ENCODE data around the gene NT5C1A.
A peak's percentile ranks its signal among the peaks of the same experiment; 100 is the strongest.

NT5C1A gene

GRCh38 chr1:39671793-39672550, at the start of gene NT5C1A:
TSS of gene NT5C1A (minus strand) at chr1:39672107. CDS start at chr1:39672038, 69 bp downstream.
- in situ Hi-C loops (cut with MboI; ENCODE audit: low sequenced_read_pairs, unreplicated experiment): no loop called here

GRCh38 chr1:39721664-39722063, 49.8 kb upstream of the NT5C1A start:
- TF ChIP-seq CTCF (IDR thresholded peaks at IDR 0.05; ENCODE audit: borderline replicate concordance, control extremely low read depth, extremely low read depth, insufficient read depth, missing control alignments): no peak
- DNase-seq (ENCODE audit: low spot score): no peak
- in situ Hi-C loops (cut with MboI; ENCODE audit: low sequenced_read_pairs, unreplicated experiment): loop anchor here (25.0 kb wide), 1 partner anchor 609 kb away; no protein-coding TSS in a partner anchor

More at GRCh38 chr1:39671793-39672550, at the start of gene NT5C1A:
- DNase-seq (ENCODE audit: low spot score): peak; percentile 78
- no peak for TF ChIP-seq CTCF (IDR thresholded peaks at IDR 0.05; ENCODE audit: borderline replicate concordance, control extremely low read depth, extremely low read depth, insufficient read depth, missing control alignments)

- in situ Hi-C loops (cut with MboI; ENCODE audit: low sequenced_read_pairs, unreplicated experiment): loop anchor here (25.0 kb wide), 1 partner anchor 608 kb away; no protein-coding TSS in a partner anchor
- peak; percentile 35 for TF ChIP-seq CTCF (IDR thresholded peaks at IDR 0.05; ENCODE audit: borderline replicate concordance, control extremely low read depth, extremely low read depth, insufficient read depth, missing control alignments)
- DNase-seq (ENCODE audit: low spot score): peak; percentile 46
Observed at GRCh38 chr1:39720094-39720999, 48.4 kb upstream of the NT5C1A start.

GRCh38 chr1:39717809-39718208, 45.9 kb upstream of the NT5C1A start:
- in situ Hi-C loops (cut with MboI; ENCODE audit: low sequenced_read_pairs, unreplicated experiment): loop anchor here (25.0 kb wide), 1 partner anchor 606 kb away; no protein-coding TSS in a partner anchor
- no peak for TF ChIP-seq CTCF (IDR thresholded peaks at IDR 0.05; ENCODE audit: borderline replicate concordance, control extremely low read depth, extremely low read depth, insufficient read depth, missing control alignments)
- DNase-seq (ENCODE audit: low spot score): no peak

GRCh38 chr1:39713557-39713956, 41.6 kb upstream of the NT5C1A start:
- DNase-seq (ENCODE audit: low spot score): no peak
- TF ChIP-seq CTCF (IDR thresholded peaks at IDR 0.05; ENCODE audit: borderline replicate concordance, control extremely low read depth, extremely low read depth, insufficient read depth, missing control alignments): no peak
- in situ Hi-C loops (cut with MboI; ENCODE audit: low sequenced_read_pairs, unreplicated experiment): loop anchor here (25.0 kb wide), 1 partner anchor 601 kb away; no protein-coding TSS in a partner anchor

- no peak for TF ChIP-seq CTCF (IDR thresholded peaks at IDR 0.05; ENCODE audit: borderline replicate concordance, control extremely low read depth, extremely low read depth, insufficient read depth, missing control alignments)
- in situ Hi-C loops (cut with MboI; ENCODE audit: low sequenced_read_pairs, unreplicated experiment): loop anchor here (25.0 kb wide), 1 partner anchor 600 kb away; no protein-coding TSS in a partner anchor
- DNase-seq (ENCODE audit: low spot score): no peak
Observed at GRCh38 chr1:39711966-39712340, 40.0 kb upstream of the NT5C1A start.
